HFFc6 (cell line): Measurements from ENCODE around the gene UGGT2. TPM values are rescaled to one million over a fixed set of nuclear protein-coding genes. Genes with fewer than 3 reads are reported as not detected.
"Not testable (repeated sequence)": the region's sequence is repeated elsewhere in the genome, so short reads cannot be mapped to it uniquely, and the experiment has no call there.

Source experiments
- DNase-seq: peaks from one replicate; pipeline ENCODE4 v3.0.0-alpha.2; 2018
- H3K27ac Mint-ChIP-seq: 2 replicates; pipeline ENCODE4 v1.8.0; 2020; ENCODE audit warnings: mild to moderate bottlenecking, mixed read lengths
- H3K27me3 Mint-ChIP-seq: 2 replicates; pipeline ENCODE4 v1.8.0; 2021; ENCODE audit warnings: mild to moderate bottlenecking, moderate library complexity, mixed read lengths; ENCODE audit not compliant: insufficient read depth
- H3K36me3 Mint-ChIP-seq: 2 replicates; pipeline ENCODE4 v1.8.0; 2021; ENCODE audit warnings: low read depth, mixed read lengths
- H3K4me1 Mint-ChIP-seq: 2 replicates; pipeline ENCODE4 v1.8.0; 2020; ENCODE audit warnings: low read depth, mixed read lengths
- H3K4me3 Mint-ChIP-seq: 2 replicates; pipeline ENCODE4 v1.8.0; 2020; ENCODE audit warnings: mild to moderate bottlenecking, moderate library complexity, mixed read lengths
- H3K9me3 Mint-ChIP-seq: 2 replicates; pipeline ENCODE4 v1.8.0; 2020; ENCODE audit warnings: mild to moderate bottlenecking, mixed read lengths
- total RNA-seq, 6 experiments: library from RNA; stranded (reverse); fragmentation: NEBNext Ultra II Directional; extraction: Animal tissue kit (Norgen Biotek cat#: 25700); gene quantifications; 2 replicates in 1 of 6; 3 replicates in 5 of 6; pipeline ENCODE4 v1.2.3, GENCODE V29; 2021
- TF ChIP-seq, protein P1 (sequence below): fragments of 200-600 bp; sonication (generic); IDR thresholded peaks from 2 replicates; pipeline ENCODE4 v1.5.0; 2021; ENCODE audit warnings: antibody characterized with exemption, mild to moderate bottlenecking

The UGGT2 gene
- total RNA-seq, 6 experiments from 2014 or later, result 20.4 to 26.9 (median 24.3) TPM

DNA sequence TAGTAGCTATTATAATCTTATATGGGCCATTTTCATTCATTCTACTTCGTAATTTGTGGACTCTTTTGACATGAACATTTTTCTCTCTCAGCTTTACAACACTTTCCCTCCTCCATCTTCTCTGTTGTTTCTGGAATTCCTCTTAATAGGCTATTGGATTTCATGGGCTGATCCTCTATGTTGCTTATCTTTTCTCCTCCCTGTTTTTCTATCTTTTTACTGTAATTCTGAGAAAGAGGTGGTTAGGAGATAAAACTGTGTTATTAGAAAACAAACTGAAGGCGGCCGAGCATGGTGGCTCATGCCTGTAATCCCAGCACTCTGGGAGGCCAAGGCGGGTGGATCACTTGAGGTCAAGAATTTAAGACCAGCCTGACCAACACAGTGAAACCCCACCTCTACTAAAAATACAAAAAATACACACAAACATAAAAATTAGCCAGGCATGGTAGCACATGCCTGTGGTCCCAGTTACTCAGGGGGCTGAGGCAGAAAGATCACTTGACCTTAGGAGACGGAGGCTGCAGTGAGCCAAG is 188.1 kb downstream of the UGGT2 start:
- H3K4me1 Mint-ChIP-seq, result peaks cover 25% of the 10 kb centered on the region
- no peaks in the 10 kb centered on the region for H3K27me3 Mint-ChIP-seq
- no peak overlapping the region for H3K4me3 Mint-ChIP-seq
- H3K27ac Mint-ChIP-seq, result no peak overlapping the region
- no peaks in the 10 kb centered on the region for H3K9me3 Mint-ChIP-seq
- DNase-seq, result no peak
- peaks cover 11% of the 10 kb centered on the region; the same call in 1 of the 2 replicates for H3K36me3 Mint-ChIP-seq
- TF ChIP-seq, protein P1, sequence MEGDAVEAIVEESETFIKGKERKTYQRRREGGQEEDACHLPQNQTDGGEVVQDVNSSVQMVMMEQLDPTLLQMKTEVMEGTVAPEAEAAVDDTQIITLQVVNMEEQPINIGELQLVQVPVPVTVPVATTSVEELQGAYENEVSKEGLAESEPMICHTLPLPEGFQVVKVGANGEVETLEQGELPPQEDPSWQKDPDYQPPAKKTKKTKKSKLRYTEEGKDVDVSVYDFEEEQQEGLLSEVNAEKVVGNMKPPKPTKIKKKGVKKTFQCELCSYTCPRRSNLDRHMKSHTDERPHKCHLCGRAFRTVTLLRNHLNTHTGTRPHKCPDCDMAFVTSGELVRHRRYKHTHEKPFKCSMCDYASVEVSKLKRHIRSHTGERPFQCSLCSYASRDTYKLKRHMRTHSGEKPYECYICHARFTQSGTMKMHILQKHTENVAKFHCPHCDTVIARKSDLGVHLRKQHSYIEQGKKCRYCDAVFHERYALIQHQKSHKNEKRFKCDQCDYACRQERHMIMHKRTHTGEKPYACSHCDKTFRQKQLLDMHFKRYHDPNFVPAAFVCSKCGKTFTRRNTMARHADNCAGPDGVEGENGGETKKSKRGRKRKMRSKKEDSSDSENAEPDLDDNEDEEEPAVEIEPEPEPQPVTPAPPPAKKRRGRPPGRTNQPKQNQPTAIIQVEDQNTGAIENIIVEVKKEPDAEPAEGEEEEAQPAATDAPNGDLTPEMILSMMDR, result no peak

DNA sequence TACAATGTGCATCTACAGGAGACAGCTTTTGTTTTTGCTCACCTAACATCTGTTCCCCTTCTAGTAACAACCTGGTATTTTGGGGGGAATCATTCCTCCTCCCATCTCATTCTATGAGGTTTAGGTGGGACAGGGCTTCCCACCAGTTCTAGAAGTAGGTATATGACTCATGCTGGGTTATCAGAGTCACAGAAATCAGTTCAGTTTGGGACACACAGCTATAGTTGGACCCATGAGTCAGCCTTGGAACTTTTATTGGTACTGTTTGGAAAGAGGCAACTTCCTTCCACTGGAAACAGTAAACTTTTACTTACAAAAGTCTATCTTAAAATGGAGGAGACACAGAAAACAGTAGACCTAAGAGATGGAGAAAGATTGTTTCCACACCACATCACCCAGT is 190.8 kb downstream of the UGGT2 start:
- Mint-ChIP-seq H3K36me3 (peaks cover 11% of the 10 kb centered on the region; the same call in 1 of the 2 replicates), H3K4me1 (peaks cover 25% of the 10 kb centered on the region), H3K9me3 (no peaks in the 10 kb centered on the region), H3K4me3 (no peak overlapping the region), H3K27me3 (no peaks in the 10 kb centered on the region), H3K27ac (0 out of 2 replicates have a peak overlapping the region, but pooled peaks have one; percentile 25)
- peak; percentile 15 for DNase-seq
- TF ChIP-seq, protein P1, result no peak

GRCh38 chr13:95861296-95861695 is 191.9 kb downstream of the UGGT2 start:
- TF ChIP-seq, protein P1, result no peak
- no peak overlapping the region for H3K27ac Mint-ChIP-seq
- H3K4me1 Mint-ChIP-seq, result peaks cover 25% of the 10 kb centered on the region
- peaks cover 11% of the 10 kb centered on the region; the same call in 1 of the 2 replicates for H3K36me3 Mint-ChIP-seq
- H3K9me3 Mint-ChIP-seq, result no peaks in the 10 kb centered on the region
- no peak overlapping the region for H3K4me3 Mint-ChIP-seq
- DNase-seq, result no peak
- no peaks in the 10 kb centered on the region for H3K27me3 Mint-ChIP-seq

GRCh38 chr13:95858286-95859075 is 194.7 kb downstream of the UGGT2 start:
- Mint-ChIP-seq H3K9me3 (no peaks in the 10 kb centered on the region), H3K4me1 (peaks cover 13% of the 10 kb centered on the region), H3K4me3 (no peak overlapping the region), H3K27ac (no peak overlapping the region), H3K36me3 (peaks cover 6% of the 10 kb centered on the region), H3K27me3 (no peaks in the 10 kb centered on the region)
- no peak for DNase-seq
- TF ChIP-seq, protein P1, result no peak

GRCh38 chr13:95845656-95846055 is 207.5 kb downstream of the UGGT2 start:
- not testable (repeated sequence) for H3K27ac Mint-ChIP-seq, H3K4me1 Mint-ChIP-seq
- peaks cover 40% of the 10 kb centered on the region for H3K36me3 Mint-ChIP-seq

GRCh38 chr13:95842898-95843297 is 210.3 kb downstream of the UGGT2 start:
- Mint-ChIP-seq H3K27me3 (no peaks in the 10 kb centered on the region), H3K27ac (no peak overlapping the region), H3K4me3 (no peak overlapping the region), H3K4me1 (no peaks in the 10 kb centered on the region), H3K9me3 (peaks cover 12% of the 10 kb centered on the region), H3K36me3 (peaks cover 44% of the 10 kb centered on the region)
- TF ChIP-seq, protein P1, result no peak
- DNase-seq, result no peak

More at GRCh38 chr13:95845656-95846055, 207.5 kb downstream of the UGGT2 start:
- not testable (repeated sequence) for H3K9me3 Mint-ChIP-seq, DNase-seq, H3K27me3 Mint-ChIP-seq, H3K4me3 Mint-ChIP-seq
